HTR-8/SVneo (cell line): ENCODE data around the gene MAB21L1.

Experiments used
- DNase-seq: peaks from one replicate; pipeline ENCODE4 v3.0.0; 2011; ENCODE audit warnings: low spot score, mixed read lengths; ENCODE audit not compliant: insufficient read length
- FAIRE-seq: peaks from 2 replicates; lab custom pipeline; 2011; peaks lifted over from hg19 to GRCh38; lab: Jason Lieb, UNC

The MAB21L1 gene

DNA sequence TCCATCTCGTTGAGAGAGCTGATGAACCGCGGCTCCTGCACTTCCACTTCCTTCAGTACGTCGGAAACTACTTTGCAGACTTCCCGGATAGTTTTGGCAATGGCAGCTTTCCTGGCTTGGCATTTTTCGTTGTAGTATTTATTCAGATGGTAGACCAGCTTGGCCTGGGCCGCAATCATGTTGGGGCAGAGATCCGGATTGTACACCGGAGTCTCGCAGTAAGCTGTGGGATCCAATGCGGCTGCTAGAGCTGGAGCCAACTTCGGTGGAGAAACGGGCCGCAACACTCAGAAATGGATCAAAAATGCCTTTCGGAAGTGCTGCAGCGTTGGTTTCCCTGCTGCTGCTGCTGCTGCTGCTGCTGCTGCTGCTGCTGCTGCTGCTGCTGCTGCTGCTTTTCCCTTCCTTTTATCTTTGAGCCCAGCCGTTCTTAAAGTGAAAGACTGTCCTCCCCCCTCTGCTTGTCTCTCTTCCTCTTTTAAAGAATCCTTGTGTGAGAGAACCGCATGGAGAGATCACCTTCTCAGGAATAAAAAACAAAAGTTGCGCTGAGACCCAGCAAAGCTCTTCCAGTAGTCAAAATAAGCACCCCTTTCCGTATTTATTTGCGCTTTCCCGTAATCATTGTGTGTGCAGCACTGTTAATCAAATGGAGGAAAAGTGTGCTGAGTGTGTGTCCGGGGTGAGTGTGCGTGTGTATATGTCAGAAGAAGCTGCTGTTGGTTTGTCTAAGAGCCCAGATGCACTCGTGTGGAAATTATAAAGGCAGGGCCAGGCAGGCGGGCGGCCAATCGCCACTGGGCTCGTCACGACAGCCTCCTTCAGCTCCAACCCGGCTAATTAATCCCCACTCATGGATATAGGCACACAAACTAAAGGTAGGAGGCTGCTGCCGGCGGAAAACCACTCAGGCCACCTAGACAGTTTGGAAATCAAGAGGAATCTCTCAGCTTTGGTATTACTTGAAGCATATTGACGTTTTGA, at the start of gene MAB21L1:
Gene MAB21L1, minus strand, starts transcription at position 730 of the 984 bp plus-strand sequence. Its CDS starts 551 bp downstream, at position 179.
- DNase-seq (no peak), FAIRE-seq (no peak)

DNA sequence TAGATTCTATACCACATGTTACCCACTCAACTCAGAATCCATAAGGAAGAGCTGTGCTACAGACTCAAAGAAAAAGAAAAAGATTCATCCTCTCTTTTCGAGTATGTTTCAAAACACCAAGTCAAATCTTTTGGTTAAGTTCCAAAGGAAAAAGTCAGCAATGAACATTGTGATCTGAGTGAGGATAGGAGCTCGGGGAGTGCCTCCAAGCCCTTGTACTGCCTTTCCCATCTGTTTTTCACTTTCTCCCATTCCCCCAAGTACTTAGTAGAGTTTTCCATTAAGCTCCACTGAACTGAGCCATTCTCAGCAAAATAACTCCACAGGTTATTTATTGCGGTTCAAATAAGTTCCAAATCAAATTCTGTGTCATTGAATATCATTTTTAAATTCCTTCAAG, 47.7 kb upstream of the MAB21L1 start:
- no peak for DNase-seq
- FAIRE-seq = no peak

GRCh38 chr13:35518337-35518946, 42.0 kb upstream of the MAB21L1 start:
- DNase-seq (no peak), FAIRE-seq (no peak)

GRCh38 chr13:35514801-35515502, 38.5 kb upstream of the MAB21L1 start:
- DNase-seq (no peak), FAIRE-seq (no peak)

DNA sequence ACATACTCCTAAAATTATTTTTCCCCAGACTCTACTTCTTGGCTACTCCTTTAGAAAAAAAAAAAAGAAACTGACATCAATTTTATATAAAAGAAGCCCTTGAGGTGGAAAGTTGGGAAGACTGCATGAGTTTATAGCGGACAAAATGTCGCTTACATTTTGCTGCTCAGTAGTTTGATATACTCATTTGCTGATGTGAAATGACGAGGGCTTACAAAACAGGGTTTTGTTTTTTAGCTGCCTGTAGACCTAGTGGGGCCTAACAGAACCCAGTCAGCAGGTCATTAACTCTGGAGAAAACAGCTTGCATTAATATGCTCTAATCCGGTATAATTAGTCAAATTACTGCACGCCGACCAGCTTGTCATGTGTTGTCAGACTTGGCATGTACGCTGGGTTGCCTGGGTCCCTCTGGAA, 37.6 kb upstream of the MAB21L1 start:
- DNase-seq = no peak
- FAIRE-seq = no peak

GRCh38 chr13:35512271-35512920, 35.9 kb upstream of the MAB21L1 start:
- FAIRE-seq = no peak
- DNase-seq = peak; percentile 0

DNA sequence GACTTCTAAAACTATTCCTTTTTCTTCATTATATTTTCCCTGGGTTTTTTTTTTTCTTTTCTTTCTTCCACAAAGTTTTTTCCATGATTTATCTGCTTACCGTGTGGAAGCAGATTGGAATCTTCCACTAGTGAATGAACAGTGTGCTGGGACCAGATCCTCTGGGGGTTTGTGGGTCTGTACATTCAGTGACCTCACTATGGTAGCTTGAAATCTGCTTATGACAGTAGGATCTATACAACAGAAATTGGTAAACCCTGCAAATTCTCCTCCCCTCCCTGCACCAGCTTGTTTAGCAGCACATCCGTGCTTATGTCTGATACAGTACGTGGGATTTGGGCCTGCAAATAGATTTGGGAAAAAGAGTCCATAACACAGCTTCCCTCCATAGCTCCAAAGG, 26.0 kb upstream of the MAB21L1 start:
- FAIRE-seq (no peak), DNase-seq (no peak)

DNA sequence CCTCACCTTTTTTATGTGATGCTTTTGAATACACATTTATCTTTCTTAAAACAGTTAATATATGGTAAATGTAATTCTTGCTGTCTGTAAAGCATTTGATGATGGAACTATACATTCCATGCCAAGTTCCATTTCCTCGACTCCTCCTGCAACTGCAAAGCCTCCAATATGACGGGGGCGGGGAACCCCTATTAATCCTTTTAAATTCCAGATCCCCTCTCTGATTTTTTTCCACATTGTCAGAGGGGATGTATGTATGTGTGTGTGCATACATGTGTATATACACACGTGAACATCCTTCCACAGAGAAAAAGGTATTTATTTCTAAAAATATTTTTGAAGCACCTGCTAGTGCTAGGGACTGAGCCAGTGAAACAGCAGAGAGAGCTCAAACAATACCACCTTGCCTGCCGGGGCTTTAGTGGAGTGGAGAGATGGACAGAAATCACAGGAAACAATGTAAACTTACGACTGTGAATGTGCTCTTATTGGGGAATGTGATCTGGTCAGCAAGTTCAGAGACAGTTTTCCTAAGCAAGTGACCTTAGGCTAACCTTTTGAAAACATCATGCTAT, 25.3 kb upstream of the MAB21L1 start:
- DNase-seq (no peak), FAIRE-seq (no peak)

DNA sequence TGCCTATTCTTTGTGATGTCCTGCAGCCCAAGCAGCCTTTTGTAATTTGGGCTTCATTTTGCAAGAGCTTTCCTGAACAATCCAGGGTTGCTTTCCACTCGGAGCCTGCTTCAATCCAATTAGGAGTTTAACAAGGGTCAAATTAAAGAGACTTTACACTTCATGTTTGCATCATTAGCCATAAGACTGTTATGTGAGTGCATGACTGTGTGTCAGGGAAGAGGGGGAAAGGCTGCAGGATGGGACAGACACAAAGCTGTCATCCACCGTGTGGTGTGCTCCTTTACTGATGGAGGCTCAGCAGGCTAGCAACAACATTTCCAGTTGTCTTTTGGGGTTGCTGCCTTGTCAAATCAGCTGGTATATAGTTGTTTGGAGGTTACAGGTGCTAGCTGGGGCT, 23.7 kb upstream of the MAB21L1 start:
- no peak for FAIRE-seq
- no peak for DNase-seq

DNA sequence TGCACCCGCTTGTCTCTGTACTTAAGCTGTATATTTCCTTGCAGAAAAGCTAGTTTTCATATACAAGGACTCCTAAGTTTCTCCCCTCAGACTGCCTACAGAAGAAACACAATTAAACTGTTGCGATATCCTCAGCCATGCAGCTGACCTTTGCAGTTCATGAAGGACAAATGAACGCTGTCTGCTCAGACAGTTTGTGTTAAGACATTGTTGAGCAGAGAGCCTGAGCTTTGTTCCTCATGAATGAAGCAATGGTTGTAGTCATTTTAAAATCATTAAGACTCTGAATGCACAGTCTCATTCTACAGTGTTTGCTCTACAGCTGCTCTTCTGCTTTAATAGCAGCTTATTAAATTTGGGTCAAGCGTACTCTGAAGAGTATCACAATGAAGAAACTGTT, 23.2 kb upstream of the MAB21L1 start:
- DNase-seq = no peak
- FAIRE-seq = no peak

DNA sequence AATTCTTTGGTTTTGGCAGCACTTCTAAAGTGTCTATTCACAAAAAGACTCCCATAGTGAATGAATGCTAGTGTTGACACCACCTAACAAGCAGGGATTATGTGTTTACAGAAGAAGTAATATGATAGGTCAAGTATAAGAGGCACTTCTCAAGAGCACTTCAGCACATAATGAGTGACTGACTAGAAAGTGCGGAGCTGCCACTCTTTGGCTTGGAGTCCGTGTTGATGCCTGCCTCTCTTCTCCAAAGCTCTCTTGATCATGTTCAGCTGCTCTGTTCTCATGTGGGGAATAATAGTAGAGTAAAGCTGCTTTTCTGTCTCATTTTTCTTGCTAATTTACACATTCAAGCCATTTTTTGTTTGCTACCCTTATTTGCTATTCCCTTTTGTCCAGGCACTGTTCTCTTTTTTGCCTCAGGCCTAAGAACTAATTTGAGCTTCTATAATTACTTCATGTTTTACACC, 22.7 kb upstream of the MAB21L1 start:
- FAIRE-seq (no peak), DNase-seq (no peak)

- no peak for FAIRE-seq
- no peak for DNase-seq
Observed at GRCh38 chr13:35498231-35498630, 21.7 kb upstream of the MAB21L1 start.

GRCh38 chr13:35496761-35497386, 20.4 kb upstream of the MAB21L1 start:
- no peak for DNase-seq
- no peak for FAIRE-seq

- FAIRE-seq = no peak
- DNase-seq = no peak
Observed at GRCh38 chr13:35496006-35496405, 19.5 kb upstream of the MAB21L1 start.

DNA sequence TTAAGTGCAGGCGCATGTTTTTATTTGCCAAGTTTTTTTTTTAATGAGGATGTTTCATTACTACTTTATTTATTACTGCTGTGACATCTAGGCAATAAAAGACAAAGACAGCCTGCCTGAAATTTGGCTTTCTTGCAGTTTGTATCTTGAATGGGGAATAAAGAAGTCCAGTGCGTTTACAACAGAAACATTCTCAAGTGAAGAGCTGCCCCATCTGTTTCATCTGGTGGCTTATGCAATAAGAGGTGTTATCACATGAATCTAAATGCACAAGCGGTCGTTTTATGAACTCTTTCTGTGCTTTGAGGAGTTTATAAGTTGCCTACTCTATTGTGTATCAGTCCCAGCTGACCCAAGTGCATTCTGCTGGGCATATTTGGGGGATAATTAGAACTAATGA, 12.6 kb upstream of the MAB21L1 start:
- DNase-seq = no peak
- no peak for FAIRE-seq

DNA sequence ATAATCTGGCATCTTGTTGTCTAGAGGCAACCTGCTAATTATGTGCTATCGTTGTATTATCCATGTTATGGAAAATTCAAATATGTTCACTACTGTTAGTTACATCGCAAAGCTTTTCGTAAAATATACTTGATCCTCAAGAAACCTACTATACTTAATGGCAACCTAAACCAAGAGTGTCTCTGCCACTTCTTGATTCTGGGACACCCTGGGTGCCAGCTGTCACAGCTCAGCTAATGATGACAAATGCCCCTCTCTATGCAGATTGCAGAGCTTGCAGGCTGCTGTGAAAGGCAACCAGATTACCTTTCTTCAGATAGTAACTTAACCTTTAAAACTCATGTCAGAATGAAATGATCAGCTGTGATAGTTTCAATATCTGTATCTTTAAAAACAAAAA, 8.9 kb upstream of the MAB21L1 start:
- FAIRE-seq (no peak), DNase-seq (no peak)

DNA sequence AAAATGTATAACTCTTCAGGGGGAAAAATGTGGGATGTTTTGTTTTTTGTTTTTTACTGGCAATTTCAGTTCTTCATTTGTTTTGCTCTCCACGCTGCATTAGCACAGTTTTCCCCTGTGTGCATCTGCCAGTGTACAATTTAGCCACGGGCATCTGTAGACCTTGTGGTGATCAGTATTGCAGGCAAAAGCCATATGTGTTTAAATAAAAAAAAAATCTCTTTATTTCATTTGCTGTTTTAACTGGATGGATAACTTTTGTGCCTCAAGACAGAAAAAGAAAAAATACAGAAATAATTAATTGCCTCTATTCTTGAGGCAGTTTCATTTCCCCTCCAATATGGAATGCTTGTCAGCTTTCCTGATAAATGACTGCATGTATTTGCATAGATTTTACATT, 7.9 kb upstream of the MAB21L1 start:
- DNase-seq = no peak
- no peak for FAIRE-seq

- FAIRE-seq = no peak
- no peak for DNase-seq
Observed at GRCh38 chr13:35483761-35484160, 7.3 kb upstream of the MAB21L1 start.

GRCh38 chr13:35482527-35482926, 6.0 kb upstream of the MAB21L1 start:
- DNase-seq (no peak), FAIRE-seq (no peak)
